Activated T-cell treated with anti-CD3 and anti-CD28 coated beads, Interleukin-2, amount 50 U/mL, for 72 hours (primary cell): ENCODE measurements around the gene PPME1. TPM values are rescaled to one million over a fixed set of nuclear protein-coding genes. Genes with fewer than 3 reads are reported as not detected.

ENCODE experiments used
- ATAC-seq, 2 donors: fragments of 150-1000 bp; cut with Tn5 transposase; replicated peaks in 1 of 2; 2 replicates each; pipeline ENCODE4 v1.10.0; 2021; ENCODE audit warnings: moderate library complexity in 2 of 2, mild to moderate bottlenecking in 1 of 2
- DNase-seq, 2 donors: peaks; one replicate each; pipeline ENCODE4 v3.0.0; 2021 to 2022; ENCODE audit warnings: mixed read lengths in 1 of 2
- H3K27ac Mint-ChIP-seq: one replicate; pipeline ENCODE4 v1.8.0; 2022; ENCODE audit warnings: mild to moderate bottlenecking, moderate library complexity, mixed read lengths
- H3K27me3 Mint-ChIP-seq: one replicate; pipeline ENCODE4 v1.8.0; 2022; ENCODE audit warnings: low read depth, mixed read lengths
- H3K36me3 Mint-ChIP-seq, 2 donors: one replicate each; pipeline ENCODE4 v1.8.0; 2022; ENCODE audit warnings: mixed read lengths in 2 of 2, mild to moderate bottlenecking in 1 of 2; ENCODE audit not compliant: insufficient read depth in 2 of 2
- H3K4me1 Mint-ChIP-seq: one replicate; pipeline ENCODE4 v1.8.0; 2022; ENCODE audit warnings: low read depth, mixed read lengths
- H3K4me3 Mint-ChIP-seq, 2 donors: one replicate each; pipeline ENCODE4 v1.8.0; 2022; ENCODE audit warnings: mild to moderate bottlenecking in 2 of 2, mixed read lengths in 2 of 2, moderate library complexity in 2 of 2
- H3K9me3 Mint-ChIP-seq, 2 donors: one replicate each; pipeline ENCODE4 v1.8.0; 2022; ENCODE audit warnings: mixed read lengths in 2 of 2
- total RNA-seq, 2 donors: library from RNA; stranded (reverse); gene quantifications; one replicate each; pipeline ENCODE4 v1.2.3, GENCODE V29; 2022

Gene PPME1
- total RNA-seq, 2 donors from 2014 or later, result 42.8 to 46.4 TPM

DNA sequence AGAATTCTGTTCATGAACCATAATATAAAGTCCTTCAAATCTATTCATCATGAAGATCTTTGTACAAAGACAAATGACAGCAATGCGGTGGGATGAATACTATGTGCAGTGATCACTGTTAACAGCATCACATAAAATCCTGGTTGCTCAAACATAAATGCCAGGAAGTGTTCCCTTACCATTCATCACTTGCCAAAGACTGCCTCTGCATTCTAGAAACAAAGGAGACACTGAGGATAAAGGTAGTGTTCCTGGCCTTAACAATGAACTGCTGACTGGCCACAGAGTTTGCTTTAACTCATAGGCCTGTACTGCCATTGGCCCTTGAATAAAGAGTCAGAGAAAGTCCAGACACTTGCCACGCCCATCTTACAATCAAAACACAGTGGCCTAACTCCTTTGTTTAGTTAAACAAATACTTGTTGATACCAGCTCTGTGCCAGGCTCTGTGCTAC lies 29.8 kb upstream of the PPME1 start:
- Mint-ChIP-seq H3K4me1 (peaks cover 4% of the 10 kb centered on the region), H3K4me3 (no peak overlapping the region), H3K27me3 (no peaks in the 10 kb centered on the region), H3K27ac (no peak overlapping the region), H3K36me3 (peaks cover 3 to 6% of the 10 kb centered on the region in 2 donors), H3K9me3 (no peaks in the 10 kb centered on the region)
- no peak for DNase-seq
- no peak for ATAC-seq

DNA sequence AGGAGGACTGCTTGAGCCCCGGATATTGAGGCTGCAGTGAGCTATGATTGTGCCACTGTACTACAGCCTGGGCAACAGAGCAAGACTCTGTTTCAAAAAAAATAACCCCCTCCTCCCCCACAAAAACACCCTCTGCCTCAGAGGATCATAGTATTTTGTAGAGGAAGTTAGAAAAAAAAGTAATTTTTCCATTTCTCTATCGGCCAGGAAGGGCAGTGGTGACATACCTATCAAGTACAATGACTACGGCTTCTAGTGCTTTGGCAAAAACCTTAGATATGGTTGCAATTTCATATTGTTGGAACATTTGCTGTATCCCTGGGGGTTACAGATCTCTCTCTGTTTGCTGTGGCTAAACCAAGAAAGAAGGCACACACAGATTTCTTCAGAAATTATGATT lies 29.2 kb upstream of the PPME1 start:
- Mint-ChIP-seq H3K27ac (no peak overlapping the region), H3K4me1 (peaks cover 4% of the 10 kb centered on the region), H3K36me3 (peaks cover 3 to 6% of the 10 kb centered on the region in 2 donors), H3K4me3 (no peak overlapping the region), H3K27me3 (no peaks in the 10 kb centered on the region), H3K9me3 (no peaks in the 10 kb centered on the region)
- ATAC-seq (no peak), DNase-seq (no peak)

DNA sequence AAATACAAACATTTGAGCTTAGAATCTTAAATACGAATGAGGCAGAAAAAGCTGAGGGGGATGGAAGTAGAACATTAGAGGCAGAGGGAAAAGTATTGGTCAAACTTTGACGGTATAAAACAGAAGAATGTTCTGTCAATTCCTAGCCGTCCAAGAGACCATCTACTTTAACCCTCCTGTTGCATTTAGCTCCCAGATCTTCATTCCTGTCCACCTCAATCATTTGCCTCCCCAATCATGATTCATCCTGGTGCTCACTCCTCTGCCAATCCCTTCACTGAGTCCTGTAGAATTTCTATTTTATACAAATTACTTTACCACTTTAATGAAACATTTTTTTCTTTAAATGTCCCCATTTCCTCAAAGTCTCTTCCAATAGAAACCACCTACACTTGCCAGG lies 28.5 kb upstream of the PPME1 start:
- H3K27ac Mint-ChIP-seq, result peak overlapping the region; percentile 13
- no peak overlapping the region for H3K4me3 Mint-ChIP-seq
- H3K9me3 Mint-ChIP-seq, result no peaks in the 10 kb centered on the region
- H3K27me3 Mint-ChIP-seq, result no peaks in the 10 kb centered on the region
- peaks cover 4% of the 10 kb centered on the region for H3K4me1 Mint-ChIP-seq
- ATAC-seq (no peak), DNase-seq (no peak)
- H3K36me3 Mint-ChIP-seq, result peaks cover 3 to 6% of the 10 kb centered on the region in 2 donors

GRCh38 chr11:74144592-74144991 lies 26.5 kb upstream of the PPME1 start:
- Mint-ChIP-seq H3K4me1 (peaks cover 4% of the 10 kb centered on the region), H3K9me3 (no peaks in the 10 kb centered on the region), H3K27ac (no peak overlapping the region), H3K36me3 (peaks cover 0 to 1% of the 10 kb centered on the region in 2 donors), H3K4me3 (no peak overlapping the region), H3K27me3 (no peaks in the 10 kb centered on the region)
- DNase-seq (no peak), ATAC-seq (no peak)

DNA sequence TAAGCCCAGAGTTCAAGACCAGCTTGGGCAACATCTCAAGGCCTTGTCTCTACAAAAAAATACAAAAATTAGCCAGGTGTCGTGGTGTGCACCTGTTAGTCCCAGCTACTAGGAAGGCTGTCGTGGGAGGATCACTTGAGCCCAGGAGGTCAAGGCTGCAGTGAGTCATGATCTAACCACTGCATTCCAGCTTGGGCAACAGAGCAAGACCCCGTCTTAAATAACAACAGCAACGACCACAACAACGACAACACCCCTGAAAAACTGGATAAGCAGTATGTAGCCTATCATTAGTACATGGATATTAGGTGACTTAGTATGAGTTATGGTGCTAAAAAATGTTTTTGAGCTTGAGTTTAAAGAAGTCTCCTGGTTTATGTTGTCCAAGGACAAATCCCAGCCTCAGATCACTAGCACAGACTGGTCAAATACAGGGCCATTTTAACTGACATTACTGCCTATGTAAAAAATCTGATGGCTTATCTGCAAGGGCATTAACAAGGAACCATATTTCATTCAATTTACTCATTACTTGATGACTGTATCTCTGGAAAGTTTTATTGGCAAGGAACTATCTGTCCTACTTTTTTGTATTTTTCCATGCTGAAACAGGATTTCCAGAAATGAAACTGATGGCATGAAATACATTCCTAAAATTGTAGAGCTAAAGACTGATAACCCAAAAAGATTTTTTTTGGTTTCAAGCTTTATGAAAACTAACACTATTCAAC lies 23.7 kb upstream of the PPME1 start:
- Mint-ChIP-seq H3K9me3 (no peaks in the 10 kb centered on the region), H3K27me3 (no peaks in the 10 kb centered on the region), H3K4me1 (peaks cover 4% of the 10 kb centered on the region), H3K36me3 (peaks cover 1% of the 10 kb centered on the region in 2 donors), H3K4me3 (no peak overlapping the region), H3K27ac (no peak overlapping the region)
- no peak for ATAC-seq
- DNase-seq, result no peak

- no peaks in the 10 kb centered on the region for H3K4me1 Mint-ChIP-seq
- peaks cover 3 to 7% of the 10 kb centered on the region in 2 donors for H3K36me3 Mint-ChIP-seq
- DNase-seq, result no peak
- H3K27ac Mint-ChIP-seq, result no peak overlapping the region
- no peaks in the 10 kb centered on the region for H3K9me3 Mint-ChIP-seq
- no peak for ATAC-seq
- H3K27me3 Mint-ChIP-seq, result no peaks in the 10 kb centered on the region
- H3K4me3 Mint-ChIP-seq, result no peak overlapping the region
Observed at GRCh38 chr11:74153224-74153623, 17.9 kb upstream of the PPME1 start.

- no peaks in the 10 kb centered on the region for H3K4me1 Mint-ChIP-seq
- peaks cover 3 to 8% of the 10 kb centered on the region in 2 donors for H3K36me3 Mint-ChIP-seq
- no peak overlapping the region for H3K27ac Mint-ChIP-seq
- ATAC-seq, result no peak
- no peaks in the 10 kb centered on the region for H3K9me3 Mint-ChIP-seq
- H3K4me3 Mint-ChIP-seq, result no peak overlapping the region
- H3K27me3 Mint-ChIP-seq, result no peaks in the 10 kb centered on the region
- no peak for DNase-seq
Observed at GRCh38 chr11:74154620-74155281, 16.3 kb upstream of the PPME1 start.

DNA sequence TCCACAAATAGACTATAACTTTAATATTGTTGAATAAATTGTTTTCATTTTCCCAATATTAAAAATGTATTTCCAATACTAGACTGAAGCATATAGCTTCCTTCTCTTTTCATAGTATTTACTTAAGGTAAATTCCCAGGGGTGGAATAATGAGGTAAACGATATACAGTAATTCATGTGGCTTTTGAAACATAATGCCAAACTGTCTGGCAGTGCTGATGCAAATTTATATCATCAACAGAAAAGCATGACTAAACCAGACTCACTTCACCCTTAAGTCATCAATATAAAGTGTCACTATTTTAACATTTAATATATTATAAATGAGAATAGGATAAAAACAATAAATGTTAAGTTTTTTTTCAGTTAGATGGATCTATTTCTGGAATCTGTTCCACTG lies 13.9 kb upstream of the PPME1 start:
- ATAC-seq (no peak), DNase-seq (no peak)
- no peaks in the 10 kb centered on the region for H3K9me3 Mint-ChIP-seq
- H3K27ac Mint-ChIP-seq, result no peak overlapping the region
- H3K36me3 Mint-ChIP-seq, result peaks cover 4 to 19% of the 10 kb centered on the region in 2 donors
- no peak overlapping the region for H3K4me3 Mint-ChIP-seq
- peaks cover 12% of the 10 kb centered on the region for H3K4me1 Mint-ChIP-seq
- H3K27me3 Mint-ChIP-seq, result no peaks in the 10 kb centered on the region

- Mint-ChIP-seq H3K4me1 (peaks cover 27% of the 10 kb centered on the region), H3K27ac (no peak overlapping the region), H3K36me3 (peaks cover 4 to 25% of the 10 kb centered on the region in 2 donors), H3K4me3 (no peak overlapping the region), H3K27me3 (no peaks in the 10 kb centered on the region), H3K9me3 (no peaks in the 10 kb centered on the region)
- DNase-seq (no peak), ATAC-seq (no peak)
Observed at GRCh38 chr11:74159642-74160041, 11.4 kb upstream of the PPME1 start.

DNA sequence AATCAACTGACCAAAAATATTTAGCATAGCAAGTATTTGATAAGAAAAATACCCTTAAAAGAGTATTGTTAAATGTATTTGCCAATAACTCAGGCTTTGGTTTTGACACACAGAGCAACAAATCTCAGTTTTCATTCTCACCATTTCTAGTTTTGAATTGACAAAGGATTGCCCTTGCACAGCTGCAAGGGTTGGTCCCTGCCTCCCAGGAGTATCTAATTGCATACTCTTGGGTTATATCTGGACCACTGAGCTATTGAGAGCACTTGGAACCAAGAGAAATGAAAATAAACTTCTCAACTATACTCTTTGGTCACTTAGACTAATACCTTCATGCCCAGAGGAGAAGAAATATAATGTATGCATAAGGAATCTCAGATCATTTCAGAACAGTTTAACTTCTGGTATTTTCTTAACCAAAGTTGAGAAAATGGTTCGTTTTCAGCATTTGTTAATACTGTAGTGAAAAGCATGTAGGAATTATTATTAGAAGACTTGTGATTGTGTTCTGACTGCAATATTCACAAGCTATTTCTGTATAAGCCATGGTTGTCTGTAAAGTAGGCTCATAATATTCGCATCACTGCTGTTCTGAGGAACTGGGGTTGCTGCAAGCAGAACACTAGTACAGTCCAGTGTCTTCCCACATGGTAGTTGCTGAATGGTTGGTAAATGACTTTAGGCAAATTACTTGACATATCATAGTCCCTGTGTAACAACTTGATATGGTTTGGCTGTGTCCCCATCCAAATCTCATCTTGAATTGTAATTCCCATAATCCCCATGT lies 8.2 kb upstream of the PPME1 start:
- H3K4me3 Mint-ChIP-seq, result no peak overlapping the region
- peaks cover 3 to 27% of the 10 kb centered on the region in 2 donors for H3K36me3 Mint-ChIP-seq
- no peak overlapping the region for H3K27ac Mint-ChIP-seq
- H3K9me3 Mint-ChIP-seq, result no peaks in the 10 kb centered on the region
- DNase-seq (no peak), ATAC-seq (peak in 1 of 2 donors; percentile 59)
- no peaks in the 10 kb centered on the region for H3K27me3 Mint-ChIP-seq
- peaks cover 27% of the 10 kb centered on the region for H3K4me1 Mint-ChIP-seq

DNA sequence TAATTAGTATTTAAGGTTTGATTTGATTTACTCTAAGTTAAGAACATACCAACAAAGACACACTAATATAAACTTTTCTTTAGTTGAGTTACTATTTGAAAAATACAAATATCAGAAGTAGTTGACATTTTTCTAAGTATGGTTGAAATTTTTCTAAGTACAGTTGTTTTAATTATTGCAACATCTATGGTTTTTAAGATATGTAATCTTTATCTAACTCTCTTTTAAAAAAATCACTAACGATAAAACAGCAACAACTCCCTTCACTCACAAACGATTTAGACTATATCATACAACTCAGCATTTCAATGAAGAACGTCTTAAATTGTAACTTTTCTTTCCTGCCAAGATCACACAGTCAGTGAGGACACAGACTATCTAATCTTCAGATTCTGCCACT lies 2.3 kb upstream of the PPME1 start:
- no peak overlapping the region for H3K27ac Mint-ChIP-seq
- H3K4me3 Mint-ChIP-seq, result peak overlapping the region; percentile 13 to 60

GRCh38 chr11:74169738-74170458 lies 1.2 kb upstream of the PPME1 start:
- Mint-ChIP-seq H3K36me3 (peaks cover 0 to 3% of the 10 kb centered on the region in 2 donors), H3K27ac (no peak overlapping the region), H3K9me3 (no peaks in the 10 kb centered on the region), H3K4me1 (peaks cover 6% of the 10 kb centered on the region), H3K27me3 (no peaks in the 10 kb centered on the region), H3K4me3 (no peak overlapping the region)
- no peak for ATAC-seq
- no peak for DNase-seq

More for the DNA sequence above, 2.3 kb upstream of the PPME1 start:
- DNase-seq (no peak), ATAC-seq (no peak)
- H3K27me3 Mint-ChIP-seq, result no peaks in the 10 kb centered on the region
- H3K4me1 Mint-ChIP-seq, result no peaks in the 10 kb centered on the region
- no peaks in the 10 kb centered on the region for H3K9me3 Mint-ChIP-seq
- H3K36me3 Mint-ChIP-seq, result peaks cover 0 to 10% of the 10 kb centered on the region in 2 donors

- Mint-ChIP-seq H3K4me3 (no peak overlapping the region), H3K4me1 (peaks cover 6% of the 10 kb centered on the region), H3K9me3 (no peaks in the 10 kb centered on the region), H3K36me3 (peaks cover 0 to 1% of the 10 kb centered on the region in 2 donors), H3K27me3 (no peaks in the 10 kb centered on the region), H3K27ac (no peak overlapping the region)
- ATAC-seq, result no peak
- no peak for DNase-seq
Observed at GRCh38 chr11:74171630-74171968, 510 bp downstream of the PPME1 start.
